ENCODE data around the gene ADPRHL1. TPM values are rescaled to one million over a fixed set of nuclear protein-coding genes. Genes with fewer than 3 reads are reported as not detected.
A peak's percentile ranks its signal among the peaks of the same experiment; 100 is the strongest.
"Not testable (repeated sequence)": the region's sequence is repeated elsewhere in the genome, so short reads cannot be mapped to it uniquely, and the experiment has no call there.

Gene ADPRHL1
- total RNA-seq, 1 donor from 2014 or later = 2.7 TPM

GRCh38 chr13:113374511-113375175 lies 78.6 kb downstream of the ADPRHL1 start:
- Histone ChIP-seq H3K27me3 (ENCODE audit: low read depth) (peaks cover 4% of the 10 kb centered on the region), H3K4me1 (no peaks in the 10 kb centered on the region), H3K4me3 (no peak overlapping the region), H3K27ac (no peak overlapping the region), H3K9me3 (no peaks in the 10 kb centered on the region), H3K36me3 (no peaks in the 10 kb centered on the region)
- TF ChIP-seq, protein P1, sequence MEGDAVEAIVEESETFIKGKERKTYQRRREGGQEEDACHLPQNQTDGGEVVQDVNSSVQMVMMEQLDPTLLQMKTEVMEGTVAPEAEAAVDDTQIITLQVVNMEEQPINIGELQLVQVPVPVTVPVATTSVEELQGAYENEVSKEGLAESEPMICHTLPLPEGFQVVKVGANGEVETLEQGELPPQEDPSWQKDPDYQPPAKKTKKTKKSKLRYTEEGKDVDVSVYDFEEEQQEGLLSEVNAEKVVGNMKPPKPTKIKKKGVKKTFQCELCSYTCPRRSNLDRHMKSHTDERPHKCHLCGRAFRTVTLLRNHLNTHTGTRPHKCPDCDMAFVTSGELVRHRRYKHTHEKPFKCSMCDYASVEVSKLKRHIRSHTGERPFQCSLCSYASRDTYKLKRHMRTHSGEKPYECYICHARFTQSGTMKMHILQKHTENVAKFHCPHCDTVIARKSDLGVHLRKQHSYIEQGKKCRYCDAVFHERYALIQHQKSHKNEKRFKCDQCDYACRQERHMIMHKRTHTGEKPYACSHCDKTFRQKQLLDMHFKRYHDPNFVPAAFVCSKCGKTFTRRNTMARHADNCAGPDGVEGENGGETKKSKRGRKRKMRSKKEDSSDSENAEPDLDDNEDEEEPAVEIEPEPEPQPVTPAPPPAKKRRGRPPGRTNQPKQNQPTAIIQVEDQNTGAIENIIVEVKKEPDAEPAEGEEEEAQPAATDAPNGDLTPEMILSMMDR (IDR thresholded peaks at IDR 0.05) = no peak
- ATAC-seq (peak in 1 of 2 donors; percentile 32), DNase-seq (peak; percentile 30)
- intact Hi-C loops (cut with DNase I) = no loop called here

DNA sequence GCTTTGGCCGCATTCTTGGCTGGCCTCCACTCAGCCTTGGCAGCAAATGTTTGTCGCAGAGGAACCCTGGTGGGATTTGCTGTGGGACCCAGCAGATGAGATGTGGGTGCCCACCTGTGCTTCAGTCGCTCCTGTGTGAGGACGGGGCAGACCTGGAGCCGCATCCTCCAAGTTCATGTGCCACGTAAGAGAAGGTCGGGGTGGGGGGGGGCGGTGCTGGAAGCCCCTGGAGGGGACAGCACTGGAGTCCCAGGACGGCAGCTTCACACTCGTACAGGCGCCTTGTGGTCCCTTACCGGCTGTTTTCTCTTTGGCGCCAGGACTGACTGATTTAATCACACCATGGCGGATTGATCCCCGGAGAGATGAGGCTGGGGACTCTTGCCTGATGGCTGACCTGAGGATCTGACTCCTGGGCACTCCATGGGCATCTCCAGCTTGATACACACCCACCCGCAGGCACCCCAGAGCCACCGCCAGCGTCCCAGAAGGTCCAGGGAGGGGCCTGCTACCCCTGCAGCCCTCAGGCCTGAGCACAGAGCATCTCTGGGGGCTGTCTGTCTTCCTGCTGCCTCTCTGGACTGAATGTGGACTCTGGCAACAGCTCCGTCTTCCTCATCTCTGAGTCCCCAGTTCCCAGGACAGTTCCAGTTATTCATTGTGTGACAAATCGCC lies 79.3 kb downstream of the ADPRHL1 start:
- H3K9me3 ChIP-seq = no peaks in the 10 kb centered on the region
- intact Hi-C loops (cut with DNase I) = no loop called here
- no peak overlapping the region for H3K27ac ChIP-seq
- DNase-seq (peak; percentile 25), ATAC-seq (peak in 1 of 2 donors; percentile 19)
- no peaks in the 10 kb centered on the region for H3K4me1 ChIP-seq
- H3K4me3 ChIP-seq = no peak overlapping the region
- TF ChIP-seq, protein P1 (IDR thresholded peaks at IDR 0.05) = no peak
- H3K27me3 ChIP-seq (ENCODE audit: low read depth) = peaks cover 4% of the 10 kb centered on the region
- no peaks in the 10 kb centered on the region for H3K36me3 ChIP-seq

- H3K4me3 ChIP-seq; H3K36me3 ChIP-seq; H3K27me3 ChIP-seq (ENCODE audit: low read depth); H3K4me1 ChIP-seq; intact Hi-C loops (cut with DNase I); H3K9me3 ChIP-seq; H3K27ac ChIP-seq; ATAC-seq: not testable (repeated sequence)
- DNase-seq = peak; percentile 30
These were observed 81.6 kb downstream of the ADPRHL1 start for GRCh38 chr13:113371701-113372100.

DNA sequence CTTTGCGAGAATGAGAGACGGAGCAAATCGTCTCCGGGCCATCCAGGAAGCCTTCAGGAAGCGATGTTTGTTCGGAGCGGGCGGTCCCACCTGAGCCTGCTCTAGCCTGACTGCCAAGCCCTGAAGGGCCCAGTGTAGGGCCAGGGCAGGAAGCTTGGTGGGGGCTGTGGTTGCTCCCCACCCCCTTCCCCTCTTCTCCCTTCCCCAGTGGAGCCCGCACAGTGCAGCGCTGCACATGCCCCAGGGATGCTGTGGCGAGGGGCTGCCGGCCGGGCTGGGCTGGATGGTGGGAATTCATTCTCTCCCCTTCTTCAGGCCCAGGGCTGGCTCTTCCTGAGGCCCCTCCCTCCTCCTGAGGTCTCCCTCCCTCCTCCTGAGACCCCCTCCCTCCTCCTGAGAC lies 82.2 kb downstream of the ADPRHL1 start:
- intact Hi-C loops (cut with DNase I) = no loop called here
- Histone ChIP-seq H3K27me3 (ENCODE audit: low read depth) (peaks cover 4% of the 10 kb centered on the region), H3K27ac (no peak overlapping the region), H3K4me3 (no peak overlapping the region), H3K4me1 (no peaks in the 10 kb centered on the region), H3K36me3 (no peaks in the 10 kb centered on the region), H3K9me3 (no peaks in the 10 kb centered on the region)
- ATAC-seq = no peak
- TF ChIP-seq, protein P1 (IDR thresholded peaks at IDR 0.05) = no peak
- peak; percentile 34 for DNase-seq

DNA sequence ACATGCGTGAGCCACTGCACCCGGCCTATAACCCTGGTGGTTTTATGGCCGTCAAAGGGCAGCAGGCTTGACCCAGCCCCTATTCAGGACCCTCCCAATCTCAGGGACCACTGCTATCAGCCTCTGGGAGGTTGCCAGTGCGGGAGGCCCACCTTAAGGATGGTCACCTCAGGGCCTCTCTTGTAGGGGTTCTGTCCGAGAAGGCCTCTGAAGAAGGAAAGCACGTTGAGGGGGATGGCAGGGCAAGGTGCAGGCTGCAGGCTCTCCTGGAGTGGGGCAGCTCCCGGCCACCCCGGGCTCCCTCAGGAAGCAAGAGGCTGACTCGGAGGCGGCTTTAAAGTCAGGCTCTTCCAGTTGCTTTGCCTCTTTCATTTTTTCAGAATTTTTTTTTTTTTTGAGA lies 83.4 kb downstream of the ADPRHL1 start:
- ATAC-seq = no peak

More for the DNA sequence above, 83.4 kb downstream of the ADPRHL1 start:
- TF ChIP-seq, protein P1 (IDR thresholded peaks at IDR 0.05) = no peak
- H3K36me3 ChIP-seq = no peaks in the 10 kb centered on the region
- intact Hi-C loops (cut with DNase I) = no loop called here
- H3K27ac ChIP-seq = no peak overlapping the region
- H3K4me1 ChIP-seq = peaks cover 1% of the 10 kb centered on the region
- H3K4me3 ChIP-seq = no peak overlapping the region
- no peaks in the 10 kb centered on the region for H3K9me3 ChIP-seq
- peak; percentile 22 for DNase-seq
- H3K27me3 ChIP-seq (ENCODE audit: low read depth) = peaks cover 8% of the 10 kb centered on the region

Data from lower lobe of right lung (tissue), 2 donors.